BLaER1 treated with 17β-estradiol and CSF1 and Interleukin-3, amounts not matched to agents 10 nM and 100 nM (cell line): ENCODE results near the gene OPA3.

Source experiments
- H3K27ac ChIP-seq, 11 experiments: shearing (Covaris generic); formaldehyde crosslinking; 2 replicates each; pipeline ENCODE4 v1.8.1; 2022
- H3K27me3 ChIP-seq, 11 experiments: shearing (Covaris generic); formaldehyde crosslinking; 2 replicates each; pipeline ENCODE4 v1.8.1; 2022
- H3K36me3 ChIP-seq, 11 experiments: shearing (Covaris generic); formaldehyde crosslinking; 2 replicates each; pipeline ENCODE4 v1.8.1; 2022
- H3K4me1 ChIP-seq, 10 experiments: shearing (Covaris generic); formaldehyde crosslinking; 2 replicates each; pipeline ENCODE4 v1.8.1; 2022
- H3K4me2 ChIP-seq, 11 experiments: shearing (Covaris generic); formaldehyde crosslinking; 2 replicates each; pipeline ENCODE4 v1.8.1; 2022
- H3K4me3 ChIP-seq, 10 experiments: shearing (Covaris generic); formaldehyde crosslinking; 2 replicates each; pipeline ENCODE4 v1.8.1; 2022
- H3K9ac ChIP-seq, 11 experiments: shearing (Covaris generic); formaldehyde crosslinking; 2 replicates each; pipeline ENCODE4 v1.8.1; 2022
- H3K9me3 ChIP-seq, 11 experiments: shearing (Covaris generic); formaldehyde crosslinking; replicated peaks in 1 of 11; 2 replicates each; pipeline ENCODE4 v1.8.1; 2022
- H4K20me1 ChIP-seq, 11 experiments: shearing (Covaris generic); formaldehyde crosslinking; 2 replicates each; pipeline ENCODE4 v1.8.1; 2022
- Cebpa-rat ChIP-seq, 11 experiments: shearing (Covaris generic); IDR thresholded peaks; 2 replicates each; pipeline ENCODE4 v1.8.1; 2022

Gene OPA3

GRCh38 chr19:45578861-45579260 lies 5.7 kb downstream of the OPA3 start:
- no peak for TF ChIP-seq Cebpa-rat (IDR thresholded peaks at IDR 0.05)
- Histone ChIP-seq H3K27ac (no peak overlapping the region), H3K27me3 (no peaks in the 10 kb centered on the region), H4K20me1 (peaks cover 0 to 47% (median 9%) of the 10 kb centered on the region in 11 experiments; a peak in 8 of 22 replicates), H3K4me2 (no peak overlapping the region), H3K36me3 (peaks cover 0 to 28% (median 9%) of the 10 kb centered on the region in 11 experiments; a peak in 11 of 22 replicates), H3K4me3 (no peak overlapping the region), H3K4me1 (peaks cover 7 to 15% (median 11%) of the 10 kb centered on the region in 10 experiments), H3K9ac (no peak overlapping the region), H3K9me3 (no peaks in the 10 kb centered on the region)

GRCh38 chr19:45577111-45577905 lies 7.3 kb downstream of the OPA3 start:
- Histone ChIP-seq H3K36me3 (peaks cover 0 to 26% (median 11%) of the 10 kb centered on the region in 11 experiments; a peak in 14 of 22 replicates), H3K27ac (no peak overlapping the region), H3K4me1 (peaks cover 0 to 9% (median 0%) of the 10 kb centered on the region in 10 experiments; a peak in 1 of 20 replicates), H3K9ac (no peak overlapping the region), H4K20me1 (peaks cover 0 to 58% (median 9%) of the 10 kb centered on the region in 11 experiments; a peak in 8 of 22 replicates), H3K4me2 (no peak overlapping the region), H3K9me3 (no peaks in the 10 kb centered on the region), H3K27me3 (no peaks in the 10 kb centered on the region), H3K4me3 (no peak overlapping the region)
- no peak for TF ChIP-seq Cebpa-rat (IDR thresholded peaks at IDR 0.05)

DNA sequence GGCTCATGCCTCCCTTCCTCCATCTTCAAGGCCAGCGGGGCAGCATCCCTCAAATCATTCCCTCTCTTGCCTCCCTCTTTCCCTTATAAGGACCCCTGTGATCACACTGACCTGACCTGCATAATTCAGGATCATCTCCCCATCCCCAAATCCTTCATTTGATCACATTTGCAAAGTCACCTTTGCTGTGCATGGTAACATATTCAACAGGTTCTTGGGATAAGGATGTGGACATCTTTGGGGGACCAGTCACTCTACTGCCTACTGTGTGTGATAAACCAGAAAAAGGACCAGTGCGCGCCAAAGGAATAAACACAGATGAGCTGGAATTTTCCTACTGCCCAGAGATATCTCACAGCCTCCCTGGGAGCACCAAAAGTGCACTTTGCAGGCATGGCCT lies 7.9 kb downstream of the OPA3 start:
- Histone ChIP-seq H3K9me3 (no peaks in the 10 kb centered on the region), H3K9ac (no peak overlapping the region), H4K20me1 (peaks cover 0 to 58% (median 9%) of the 10 kb centered on the region in 11 experiments; a peak in 8 of 22 replicates), H3K4me2 (no peak overlapping the region), H3K4me3 (no peak overlapping the region), H3K27me3 (no peaks in the 10 kb centered on the region), H3K27ac (no peak overlapping the region), H3K4me1 (peaks cover 0 to 9% (median 0%) of the 10 kb centered on the region in 10 experiments; a peak in 1 of 20 replicates), H3K36me3 (peaks cover 0 to 20% (median 9%) of the 10 kb centered on the region in 11 experiments; a peak in 13 of 22 replicates)
- TF ChIP-seq Cebpa-rat (IDR thresholded peaks at IDR 0.05): no peak

GRCh38 chr19:45575216-45575615 lies 9.4 kb downstream of the OPA3 start:
- Histone ChIP-seq H3K4me2 (no peak overlapping the region), H4K20me1 (peaks cover 0 to 62% (median 9%) of the 10 kb centered on the region in 11 experiments; a peak in 8 of 22 replicates), H3K9ac (no peak overlapping the region), H3K4me1 (peaks cover 0 to 9% (median 0%) of the 10 kb centered on the region in 10 experiments; a peak in 1 of 20 replicates), H3K36me3 (peaks cover 0 to 15% (median 0%) of the 10 kb centered on the region in 11 experiments; a peak in 8 of 22 replicates), H3K27me3 (no peaks in the 10 kb centered on the region), H3K9me3 (no peaks in the 10 kb centered on the region), H3K27ac (no peak overlapping the region), H3K4me3 (no peak overlapping the region)
- TF ChIP-seq Cebpa-rat (IDR thresholded peaks at IDR 0.05): no peak

DNA sequence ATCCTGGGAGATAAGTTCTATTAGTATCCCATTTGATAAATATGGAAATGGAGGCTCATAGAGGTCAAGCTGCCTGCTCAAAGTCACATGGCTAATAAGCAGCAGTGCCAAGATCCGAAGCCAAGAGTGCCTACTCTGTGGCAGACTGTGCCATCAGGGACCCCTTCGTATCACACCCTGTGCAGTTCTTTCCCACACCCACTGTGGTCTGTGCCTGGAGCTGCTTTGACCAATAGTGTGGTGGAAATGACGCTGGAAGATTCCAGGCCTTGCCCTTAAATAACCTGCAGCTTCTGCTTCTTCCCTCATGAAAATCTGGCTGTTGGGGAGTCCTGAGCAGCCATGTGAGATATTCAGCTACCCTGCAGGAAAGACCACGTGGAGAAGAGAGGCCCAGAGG lies 10.1 kb downstream of the OPA3 start:
- Histone ChIP-seq H4K20me1 (peaks cover 0 to 69% (median 9%) of the 10 kb centered on the region in 11 experiments; a peak in 8 of 22 replicates), H3K27me3 (no peaks in the 10 kb centered on the region), H3K9ac (no peak overlapping the region), H3K4me3 (no peak overlapping the region), H3K9me3 (no peaks in the 10 kb centered on the region), H3K27ac (no peak overlapping the region), H3K4me1 (peaks cover 0 to 9% (median 0%) of the 10 kb centered on the region in 10 experiments; a peak in 1 of 20 replicates), H3K36me3 (peaks cover 0 to 17% (median 0%) of the 10 kb centered on the region in 11 experiments; a peak in 9 of 22 replicates), H3K4me2 (no peak overlapping the region)
- TF ChIP-seq Cebpa-rat (IDR thresholded peaks at IDR 0.05): no peak

DNA sequence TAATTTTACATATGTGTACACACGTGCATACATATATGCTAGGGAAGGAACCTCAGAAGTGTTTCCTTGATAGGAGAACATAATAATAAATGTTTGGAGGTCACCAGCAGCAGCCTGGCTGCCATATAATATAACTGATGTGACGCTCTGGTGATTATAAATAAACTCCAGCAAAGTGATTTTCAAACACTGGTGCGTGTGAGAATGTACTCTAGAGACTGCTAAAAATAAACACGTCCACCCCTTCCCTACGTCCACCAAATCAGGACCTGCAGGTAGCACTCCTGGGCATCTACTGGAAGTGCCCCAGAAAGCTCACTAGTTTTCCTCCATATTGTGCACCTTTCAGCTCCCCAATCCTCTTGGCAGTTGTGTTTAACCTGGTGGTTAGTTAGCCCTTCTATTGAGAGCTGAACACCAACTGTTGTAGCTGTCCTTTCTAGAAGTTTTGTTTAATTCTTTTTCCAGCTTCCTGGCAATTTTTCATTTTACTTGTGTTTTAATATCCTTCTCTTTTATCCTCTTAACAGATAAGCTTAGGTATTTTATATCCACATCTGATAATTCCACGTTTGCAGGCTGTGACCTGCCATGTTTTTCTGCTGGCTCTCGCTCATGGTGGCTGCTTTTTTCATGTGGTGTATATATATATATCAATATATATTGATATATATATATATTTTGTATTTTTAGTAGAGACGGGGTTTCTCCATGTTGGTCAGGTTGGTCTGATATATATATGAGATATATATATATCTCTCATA lies 13.0 kb downstream of the OPA3 start:
- H3K27me3 ChIP-seq: no peaks in the 10 kb centered on the region
- no peak overlapping the region for H3K27ac ChIP-seq
- H3K36me3 ChIP-seq: peaks cover 0 to 17% (median 0%) of the 10 kb centered on the region in 11 experiments; a peak in 8 of 22 replicates
- H3K9me3 ChIP-seq: no peaks in the 10 kb centered on the region
- no peak overlapping the region for H3K9ac ChIP-seq
- no peak for TF ChIP-seq Cebpa-rat (IDR thresholded peaks at IDR 0.05)
- peaks cover 0 to 9% (median 0%) of the 10 kb centered on the region in 10 experiments; a peak in 1 of 20 replicates for H3K4me1 ChIP-seq
- peaks cover 0 to 76% (median 20%) of the 10 kb centered on the region in 11 experiments; a peak in 11 of 22 replicates for H4K20me1 ChIP-seq
- H3K4me3 ChIP-seq: no peak overlapping the region
- no peak overlapping the region for H3K4me2 ChIP-seq

DNA sequence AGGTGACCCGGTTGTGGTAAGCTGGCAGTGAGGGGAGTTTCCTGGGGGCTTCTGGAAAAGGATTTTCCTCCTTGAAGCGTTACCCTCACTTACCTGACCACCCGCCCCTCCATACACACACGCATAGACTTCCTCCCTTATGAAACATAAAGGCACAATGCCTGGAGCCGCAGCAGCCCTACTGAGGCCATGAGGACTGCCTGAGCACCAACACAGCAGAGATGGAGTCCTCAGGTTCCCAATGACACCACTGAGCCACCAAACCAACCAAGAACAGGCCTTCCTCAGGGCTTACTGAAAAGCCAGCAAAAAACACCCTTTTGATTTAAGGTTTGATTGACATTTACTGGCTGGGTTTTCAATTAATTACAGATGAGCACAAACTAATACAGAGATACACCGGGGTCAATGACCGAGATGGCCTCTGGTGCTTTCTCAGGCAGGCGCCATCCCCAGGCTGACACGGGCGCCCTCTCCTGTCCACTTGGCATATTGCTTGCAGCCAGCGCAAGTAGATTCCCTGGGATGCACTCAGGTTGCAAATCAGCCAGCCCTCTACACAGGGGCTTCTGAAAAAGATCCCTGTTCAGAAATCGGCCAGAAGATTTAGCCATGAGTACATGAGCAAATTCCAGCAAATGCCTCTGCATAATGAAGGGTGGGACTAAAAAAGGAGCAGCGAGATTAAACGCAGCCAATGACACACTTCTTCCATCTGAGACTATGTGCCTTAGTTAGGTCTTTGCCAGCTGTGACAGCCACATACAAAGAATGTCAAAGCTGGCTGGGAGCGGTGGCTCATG lies 14.8 kb downstream of the OPA3 start:
- Histone ChIP-seq H3K27me3 (no peaks in the 10 kb centered on the region), H4K20me1 (peaks cover 0 to 77% (median 18%) of the 10 kb centered on the region in 11 experiments; a peak in 11 of 22 replicates), H3K4me3 (no peak overlapping the region), H3K4me1 (no peaks in the 10 kb centered on the region), H3K9me3 (no peaks in the 10 kb centered on the region), H3K9ac (no peak overlapping the region), H3K4me2 (no peak overlapping the region), H3K27ac (no peak overlapping the region), H3K36me3 (peaks cover 0 to 15% (median 0%) of the 10 kb centered on the region in 11 experiments; a peak in 8 of 22 replicates)
- no peak for TF ChIP-seq Cebpa-rat (IDR thresholded peaks at IDR 0.05)

- Histone ChIP-seq H3K4me2 (no peak overlapping the region; a peak in 1 of 22 replicates), H3K36me3 (peaks cover 0 to 15% (median 0%) of the 10 kb centered on the region in 11 experiments; a peak in 8 of 22 replicates), H3K4me3 (no peak overlapping the region), H4K20me1 (peaks cover 0 to 74% (median 14%) of the 10 kb centered on the region in 11 experiments; a peak in 11 of 22 replicates), H3K27ac (no peak overlapping the region; a peak in 1 of 22 replicates), H3K4me1 (peaks cover 0 to 6% (median 4%) of the 10 kb centered on the region in 10 experiments; a peak in 5 of 20 replicates), H3K9me3 (no peaks in the 10 kb centered on the region), H3K9ac (no peak overlapping the region; a peak in 1 of 22 replicates), H3K27me3 (no peaks in the 10 kb centered on the region)
- no peak for TF ChIP-seq Cebpa-rat (IDR thresholded peaks at IDR 0.05)
Observed at GRCh38 chr19:45568732-45569131, 15.9 kb downstream of the OPA3 start.
